Measurements from ENCODE around the gene FAM72D.
"Not testable (repeated sequence)": the region's sequence is repeated elsewhere in the genome, so short reads cannot be mapped to it uniquely, and the experiment has no call there.

GRCh38 chr1:145101725-145102124 lies 6.0 kb downstream of the FAM72D start:
- not testable (repeated sequence) for TF ChIP-seq POLR2A, CTCF (IDR thresholded peaks at IDR 0.05)
